Ovary (tissue), 9 donors: ENCODE results near the gene GATD1. TPM values are rescaled to one million over a fixed set of nuclear protein-coding genes. Genes with fewer than 3 reads are reported as not detected.
A peak's percentile ranks its signal among the peaks of the same experiment; 100 is the strongest.

Experiments used
- DNase-seq, 5 donors: peaks; one replicate each; pipeline ENCODE4 v3.0.0-alpha.2; 2019 to 2020
- H3K27ac ChIP-seq, 2 donors: fragments of 200-600 bp; one replicate each; pipeline versions ENCODE4 v1.5.1 to v1.8.0; 2019 to 2022
- H3K27me3 ChIP-seq: fragments of 200-600 bp; one replicate; pipeline ENCODE4 v1.8.0; 2022
- H3K36me3 ChIP-seq: fragments of 200-600 bp; sonication (generic); one replicate; pipeline ENCODE4 v1.5.1; 2019
- H3K4me1 ChIP-seq: one replicate; pipeline ENCODE4 v1.8.1; 2013; ENCODE audit warnings: mild to moderate bottlenecking, moderate library complexity; ENCODE audit not compliant: insufficient read depth
- H3K4me3 ChIP-seq: fragments of 200-600 bp; sonication (generic); one replicate; pipeline ENCODE4 v1.5.1; 2017
- H3K9me3 ChIP-seq, 2 donors: fragments of 200-600 bp in 1 of 2; sonication (generic) in 1 of 2; one replicate each; pipeline versions ENCODE4 v1.5.1 to v1.8.1; 2013 to 2019; ENCODE audit warnings: mild to moderate bottlenecking in 1 of 2, moderate library complexity in 1 of 2
- CTCF ChIP-seq, 3 donors: fragments of 450-650 bp in 2 of 3; fragments of 200-600 bp in 1 of 3; IDR thresholded peaks; one replicate each; pipeline versions ENCODE4 v1.5.1 to v1.8.0; 2016 to 2022; ENCODE audit warnings: antibody characterized with exemption in 3 of 3, mild to moderate bottlenecking in 1 of 3
- EP300 ChIP-seq: sonication (generic); formaldehyde crosslinking; IDR thresholded peaks from one replicate; pipeline ENCODE4 v1.6.1; 2017; ENCODE audit warnings: antibody characterized with exemption
- POLR2A ChIP-seq: fragments of 450-650 bp; IDR thresholded peaks from one replicate; pipeline ENCODE4 v1.6.1; 2017; ENCODE audit warnings: antibody characterized with exemption, mild to moderate bottlenecking, moderate library complexity
- WGBS, 3 donors: extraction: QIAGEN DNeasy Blood & Tissue Kit in 1 of 3; methylation state at CpG; one replicate each; pipeline versions ENCODE4 v1.1.5 to v1.1.7; 2013 to 2017; 5-methylcytosine and 5-hydroxymethylcytosine counted together
- intact Hi-C, 4 donors: fragments of 100-400 bp; cut with DNase I; formaldehyde crosslinking; loops; one replicate each; pipeline versions ENCODE4 v1.11.0 to v1.15.1; 2022 to 2023
- polyA plus RNA-seq, 2 donors: library from polyadenylated mRNA; stranded (reverse); fragments of 200-250 nt in 1 of 2; fragments of 350-450 nt in 1 of 2; fragmentation: Illumina TruSeq in 1 of 2; extraction: RNeasy Lipid Tissue Mini Kit (QIAGEN cat#74804) in 1 of 2; gene quantifications; one replicate each; pipeline ENCODE4 v1.2.3, GENCODE V29; 2013 to 2014
- total RNA-seq, 7 donors: library from RNA; depleted of rRNA in 2 of 7; stranded (reverse); fragments of >200 nt in 2 of 7; fragmentation: NEBNext Ultra II Directional in 3 of 7; extraction: Animal tissue kit (Norgen Biotek cat#: 25700) in 3 of 7; gene quantifications; one replicate each; pipeline versions ENCODE4 v1.1.0 to v1.2.4, GENCODE V29; 2016 to 2023
- donor health status: DM: no; HTN: no; CAD: no; lungs with moderate emphysema.
- donor health status: DM: no; HTN: no; CAD: no.
- donor health status: Bipolar disorder and iron deficiency.
- donor health status: DM: yes; HTN: yes; CAD: no.
- donor health status: DM: no; HTN: no; CAD: no.
- donor health status: DM: yes; HTN: yes; CAD: no.

Gene GATD1
- total and polyA plus RNA-seq, 9 donors = 9.4 to 79.8 (median 56.6) TPM

- Histone ChIP-seq H3K36me3 (no peaks in the 10 kb centered on the region), H3K27ac (no peak overlapping the region), H3K9me3 (no peaks in the 10 kb centered on the region), H3K27me3 (no peaks in the 10 kb centered on the region), H3K4me1 (peaks cover 12% of the 10 kb centered on the region), H3K4me3 (no peak overlapping the region)
- DNase-seq = peak in 2 of 5 donors; percentile 34
- WGBS, 3 donors = 86 to 90% (median 86%) methylated on average over 23 of the region's 23 CpGs
- TF ChIP-seq POLR2A = no peak
- TF ChIP-seq EP300 = no peak
- no peak for TF ChIP-seq CTCF (IDR thresholded peaks at IDR 0.05)
- intact Hi-C loops = no loop called here
Measured at GRCh38 chr11:778976-779954, 2.0 kb upstream of the GATD1 start.

- Histone ChIP-seq H3K4me3 (peak overlapping the region; percentile 99), H3K36me3 (no peaks in the 10 kb centered on the region), H3K27me3 (no peaks in the 10 kb centered on the region), H3K9me3 (no peaks in the 10 kb centered on the region), H3K4me1 (peaks cover 12% of the 10 kb centered on the region), H3K27ac (peak overlapping the region; percentile 67 to 81)
- peak in 4 of 5 donors; percentile 33 to 68 (median 57) for DNase-seq
- TF ChIP-seq EP300 (no peak), POLR2A (no peak), CTCF (IDR thresholded peaks at IDR 0.05) (no peak)
- WGBS, 3 donors = 0 to 2% (median 1%) methylated on average over 29 to 65 of the region's 65 CpGs
- intact Hi-C loops = no loop called here
Measured at GRCh38 chr11:776561-777287, 563 bp downstream of the GATD1 start.

- intact Hi-C loops = no loop called here
- WGBS, 3 donors = 23 to 25% (median 23%) methylated on average over 11 of the region's 11 CpGs
Measured at GRCh38 chr11:776263-776560, 1.1 kb downstream of the GATD1 start.

More at GRCh38 chr11:776263-776560, 1.1 kb downstream of the GATD1 start:
- Histone ChIP-seq H3K27me3 (no peaks in the 10 kb centered on the region), H3K9me3 (no peaks in the 10 kb centered on the region), H3K36me3 (no peaks in the 10 kb centered on the region), H3K4me1 (peaks cover 12% of the 10 kb centered on the region), H3K4me3 (peak overlapping the region; percentile 99), H3K27ac (peak overlapping the region in 1 of 2 donors; percentile 67)
- no peak for DNase-seq
- TF ChIP-seq POLR2A (no peak), EP300 (no peak), CTCF (IDR thresholded peaks at IDR 0.05) (no peak)
